WTC11 (cell line): ENCODE results near the gene COL10A1. TPM values are rescaled to one million over a fixed set of nuclear protein-coding genes. Genes with fewer than 3 reads are reported as not detected.

Source experiments
- ATAC-seq: fragments of 200-7000 bp; cut with Tn5 transposase; 2 replicates; pipeline ENCODE4 v1.10.0; 2021; ENCODE audit warnings: mild to moderate bottlenecking, moderate library complexity
- CTCF ChIA-PET: fragments of 300-600 bp; sonication (Branson Sonifier 250); formaldehyde crosslinking; loops from one replicate; lab custom pipeline; 2021; ENCODE audit warnings: antibody characterized with exemption; lab: Charles Lee
- POLR2A ChIA-PET: fragments of 350-600 bp; sonication (Branson Sonifier 250); formaldehyde crosslinking; loops from one replicate; lab custom pipeline; 2021; ENCODE audit warnings: antibody characterized with exemption; lab: Charles Lee
- DNase-seq: peaks from one replicate; pipeline ENCODE4 v3.0.0; 2021; ENCODE audit warnings: low spot score
- H3K27ac Mint-ChIP-seq: 2 replicates; pipeline ENCODE4 v1.8.0; 2021; ENCODE audit warnings: mixed read lengths
- H3K27me3 Mint-ChIP-seq: 2 replicates; pipeline ENCODE4 v1.8.0; 2021; ENCODE audit warnings: low read depth, mild to moderate bottlenecking, moderate library complexity, mixed read lengths
- H3K36me3 Mint-ChIP-seq: 2 replicates; pipeline ENCODE4 v1.8.0; 2021; ENCODE audit warnings: mixed read lengths
- H3K4me1 Mint-ChIP-seq: 2 replicates; pipeline ENCODE4 v1.8.0; 2022; ENCODE audit warnings: mixed read lengths
- H3K4me3 Mint-ChIP-seq: 2 replicates; pipeline ENCODE4 v1.8.0; 2021; ENCODE audit warnings: mild to moderate bottlenecking, moderate library complexity, mixed read lengths
- H3K9me3 Mint-ChIP-seq: 2 replicates; pipeline ENCODE4 v1.8.0; 2021; ENCODE audit warnings: mixed read lengths
- ATF1 ChIP-seq: sonication (generic); formaldehyde crosslinking; IDR thresholded peaks from 2 replicates; pipeline ENCODE4 v1.8.1; 2023; ENCODE audit warnings: mild to moderate bottlenecking, moderate library complexity, missing genetic modification reagents
- CBFB ChIP-seq: sonication (generic); formaldehyde crosslinking; IDR thresholded peaks from 2 replicates; pipeline ENCODE4 v1.8.1; 2022; ENCODE audit warnings: mild to moderate bottlenecking, low read depth, missing genetic modification reagents
- E2F4 ChIP-seq: sonication (generic); formaldehyde crosslinking; IDR thresholded peaks from 2 replicates; pipeline ENCODE4 v1.8.1; 2022; ENCODE audit warnings: low read depth, mild to moderate bottlenecking, moderate library complexity, missing genetic modification reagents, borderline replicate concordance
- ELF4 ChIP-seq: sonication (generic); formaldehyde crosslinking; IDR thresholded peaks from 2 replicates; pipeline ENCODE4 v1.8.1; 2022; ENCODE audit warnings: low read depth, mild to moderate bottlenecking, moderate library complexity, missing genetic modification reagents
- ERG ChIP-seq: fragments of 250-450 bp; sonication (Bioruptor Pico); IDR thresholded peaks from 2 replicates; pipeline ENCODE4 v1.8.0; 2021; ENCODE audit warnings: mild to moderate bottlenecking
- GTF2I ChIP-seq: fragments of 250-450 bp; sonication (Bioruptor Pico); conservative IDR thresholded peaks from 2 replicates; pipeline ENCODE4 v1.4.0; 2021; ENCODE audit warnings: mild to moderate bottlenecking
- KAT7 ChIP-seq: sonication (generic); formaldehyde crosslinking; IDR thresholded peaks from 2 replicates; pipeline ENCODE4 v1.8.1; 2023; ENCODE audit warnings: missing genetic modification reagents, mild to moderate bottlenecking, borderline replicate concordance
- MLX ChIP-seq: sonication (generic); formaldehyde crosslinking; IDR thresholded peaks from 2 replicates; pipeline ENCODE4 v1.8.1; 2023; ENCODE audit warnings: mild to moderate bottlenecking, missing genetic modification reagents, moderate library complexity
- MXD4 ChIP-seq: fragments of 250-450 bp; sonication (Bioruptor Pico); IDR thresholded peaks from 2 replicates; pipeline ENCODE4 v1.8.0; 2021; ENCODE audit warnings: mild to moderate bottlenecking, moderate library complexity, borderline replicate concordance
- NFATC4 ChIP-seq: fragments of 250-450 bp; sonication (Bioruptor Pico); IDR thresholded peaks from 2 replicates; pipeline ENCODE4 v1.9.0; 2021; ENCODE audit warnings: mild to moderate bottlenecking
- NR3C1 ChIP-seq: sonication (generic); formaldehyde crosslinking; conservative IDR thresholded peaks from 2 replicates; pipeline ENCODE4 v1.8.1; 2023; ENCODE audit warnings: low read depth, mild to moderate bottlenecking, missing genetic modification reagents
- PRDM15 ChIP-seq: sonication (generic); formaldehyde crosslinking; IDR thresholded peaks from 2 replicates; pipeline ENCODE4 v1.8.0; 2022; ENCODE audit warnings: missing genetic modification reagents
- STAT6 ChIP-seq: sonication (generic); formaldehyde crosslinking; conservative IDR thresholded peaks from 2 replicates; pipeline ENCODE4 v1.8.1; 2023; ENCODE audit warnings: mild to moderate bottlenecking, low read depth, missing genetic modification reagents, moderate library complexity
- TEAD1 ChIP-seq: sonication (generic); formaldehyde crosslinking; IDR thresholded peaks from 2 replicates; pipeline ENCODE4 v1.8.0; 2022; ENCODE audit warnings: mild to moderate bottlenecking, missing genetic modification reagents
- TEAD4 ChIP-seq: sonication (generic); formaldehyde crosslinking; IDR thresholded peaks from 2 replicates; pipeline ENCODE4 v1.8.0; 2022; ENCODE audit warnings: mild to moderate bottlenecking, missing genetic modification reagents
- TP53 ChIP-seq: sonication (generic); formaldehyde crosslinking; IDR thresholded peaks from 2 replicates; pipeline ENCODE4 v1.8.1; 2023; ENCODE audit warnings: mild to moderate bottlenecking, missing genetic modification reagents
- ZMAT4 ChIP-seq: fragments of 250-450 bp; sonication (Bioruptor Pico); IDR thresholded peaks from 2 replicates; pipeline ENCODE4 v1.9.0; 2021; ENCODE audit warnings: mild to moderate bottlenecking
- ZNF232 ChIP-seq: sonication (generic); formaldehyde crosslinking; IDR thresholded peaks from 2 replicates; pipeline ENCODE4 v1.8.0; 2022; ENCODE audit warnings: mild to moderate bottlenecking, missing genetic modification reagents
- total RNA-seq: library from RNA; stranded (reverse); gene quantifications from 3 replicates; pipeline ENCODE4 v1.2.3, GENCODE V29; 2021

COL10A1 gene
- total RNA-seq, 1 experiment from 2014 or later = not detected

- no peak for TF ChIP-seq PRDM15 (CRISPR knock-in tag)
Observed at GRCh38 chr6:116159782-116160524, 34.0 kb upstream of the COL10A1 start (continued).

- no peaks in the 10 kb centered on the region for H3K27me3 Mint-ChIP-seq
- ChIA-PET CTCF (no interaction called here), POLR2A (interaction anchor here (1.1 kb wide), 1 partner anchor 34 kb away, joined by 3 read pairs; no protein-coding TSS in a partner anchor)
- H3K27ac Mint-ChIP-seq = peak overlapping the region; percentile 17; the same call in 1 of the 2 replicates
- TF ChIP-seq ZNF232 (CRISPR knock-in tag) (no peak), TEAD4 (CRISPR knock-in tag) (no peak), KAT7 (CRISPR knock-in tag) (no peak), ZMAT4 (CRISPR knock-in tag) (no peak), E2F4 (CRISPR knock-in tag) (no peak), PRDM15 (CRISPR knock-in tag) (no peak), GTF2I (no peak), NR3C1 (CRISPR knock-in tag) (no peak)
- peaks cover 8% of the 10 kb centered on the region for H3K36me3 Mint-ChIP-seq
- DNase-seq (no peak), ATAC-seq (no peak)
- no peak overlapping the region for H3K4me3 Mint-ChIP-seq
- peaks cover 10% of the 10 kb centered on the region for H3K9me3 Mint-ChIP-seq
- H3K4me1 Mint-ChIP-seq = peaks cover 11% of the 10 kb centered on the region
Observed at GRCh38 chr6:116158641-116159040, 32.7 kb upstream of the COL10A1 start.

GRCh38 chr6:116157391-116157790 is 31.5 kb upstream of the COL10A1 start:
- Mint-ChIP-seq H3K4me1 (peaks cover 13% of the 10 kb centered on the region), H3K27me3 (no peaks in the 10 kb centered on the region), H3K36me3 (peaks cover 8% of the 10 kb centered on the region), H3K9me3 (peaks cover 10% of the 10 kb centered on the region), H3K4me3 (no peak overlapping the region), H3K27ac (no peak overlapping the region)
- DNase-seq = no peak
- ChIA-PET POLR2A (no interaction called here), CTCF (interaction anchor here (1.6 kb wide), 1 partner anchor 45 kb away, joined by 5 read pairs; no protein-coding TSS in a partner anchor)
- no peak for ATAC-seq
- no peak for TF ChIP-seq ERG (CRISPR knock-in tag)
- no peak for TF ChIP-seq TP53 (CRISPR knock-in tag)
- TF ChIP-seq CBFB (CRISPR knock-in tag) = no peak
- TF ChIP-seq TEAD4 (CRISPR knock-in tag) = no peak
- TF ChIP-seq MXD4 (CRISPR knock-in tag) = no peak
- TF ChIP-seq NFATC4 (CRISPR knock-in tag) = no peak
- no peak for TF ChIP-seq STAT6 (CRISPR knock-in tag)
- TF ChIP-seq ELF4 (CRISPR knock-in tag) = no peak
- TF ChIP-seq ATF1 (CRISPR knock-in tag) = no peak
- TF ChIP-seq TEAD1 (CRISPR knock-in tag) = no peak
- no peak for TF ChIP-seq ZNF232 (CRISPR knock-in tag)
- no peak for TF ChIP-seq MLX (CRISPR knock-in tag)
